ENCODE results near the gene TRABD2B.

TRABD2B gene

DNA sequence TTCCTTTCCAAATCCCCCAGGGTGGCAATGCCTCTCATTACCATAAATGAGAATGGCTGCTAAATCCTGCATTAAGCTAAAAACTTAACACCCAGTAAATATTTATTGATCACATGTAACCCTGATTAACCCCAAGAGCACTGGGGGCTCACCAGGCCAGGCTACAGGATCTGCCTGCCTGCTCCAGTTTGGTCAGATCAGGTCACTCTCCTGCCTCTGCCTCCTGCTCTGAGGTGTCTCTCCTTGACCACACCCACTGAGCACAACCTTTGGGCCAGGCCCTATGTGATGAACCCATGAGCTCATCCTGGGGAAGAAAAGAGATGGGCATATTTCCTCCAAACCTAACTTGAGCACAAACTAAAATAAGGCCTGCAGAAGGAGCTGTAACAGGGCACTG is 93.5 kb downstream of the TRABD2B start:
- DNase-seq: no peak

- no peak for DNase-seq
Measured at GRCh38 chr1:47901001-47901575, 96.1 kb downstream of the TRABD2B start.

- no peak for DNase-seq
Measured at GRCh38 chr1:47898133-47898845, 98.9 kb downstream of the TRABD2B start.

GRCh38 chr1:47895279-47896125 is 101.7 kb downstream of the TRABD2B start:
- no peak for DNase-seq

GRCh38 chr1:47894410-47895278 is 102.5 kb downstream of the TRABD2B start:
- DNase-seq: no peak

- no peak for DNase-seq
Measured at GRCh38 chr1:47893412-47893811, 103.8 kb downstream of the TRABD2B start.

DNA sequence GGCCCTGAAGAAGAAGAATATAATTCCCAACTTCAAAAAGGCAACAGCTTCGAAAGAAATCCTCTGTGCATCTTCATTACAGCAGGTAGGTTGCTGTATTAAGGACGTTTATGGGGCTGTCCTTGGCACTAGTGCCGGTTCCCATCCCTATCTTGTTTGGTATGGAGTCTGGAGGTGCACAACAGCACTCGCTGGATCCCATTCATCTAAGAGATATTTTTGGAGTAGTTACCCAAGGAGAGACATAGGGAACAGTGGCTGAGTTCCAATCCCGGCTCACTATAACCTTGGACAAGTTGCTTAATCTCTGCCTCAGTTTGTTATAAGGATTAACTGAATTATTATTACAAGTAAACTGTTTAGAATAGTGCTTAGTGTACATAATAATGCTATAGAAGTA is 106.4 kb downstream of the TRABD2B start:
- DNase-seq: no peak

DNA sequence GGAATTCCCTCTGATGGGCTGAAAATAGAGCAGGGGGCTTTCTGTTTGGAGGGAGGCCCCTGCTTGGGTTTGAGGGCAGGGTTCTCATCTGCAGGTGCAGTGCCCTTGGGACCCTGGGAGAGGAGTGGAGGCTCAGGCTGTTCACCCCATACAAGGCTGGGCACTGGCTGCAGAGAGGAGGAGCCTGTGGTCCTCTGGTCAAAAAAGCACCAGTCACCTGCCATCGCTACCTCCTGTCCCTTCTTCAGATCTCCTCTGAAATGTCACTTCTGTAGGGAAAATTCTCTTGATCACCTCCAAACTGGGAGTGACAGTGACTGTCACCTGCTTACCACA is 108.9 kb downstream of the TRABD2B start:
- DNase-seq: no peak

GRCh38 chr1:47887475-47888293 is 109.5 kb downstream of the TRABD2B start:
- DNase-seq: no peak

DNA sequence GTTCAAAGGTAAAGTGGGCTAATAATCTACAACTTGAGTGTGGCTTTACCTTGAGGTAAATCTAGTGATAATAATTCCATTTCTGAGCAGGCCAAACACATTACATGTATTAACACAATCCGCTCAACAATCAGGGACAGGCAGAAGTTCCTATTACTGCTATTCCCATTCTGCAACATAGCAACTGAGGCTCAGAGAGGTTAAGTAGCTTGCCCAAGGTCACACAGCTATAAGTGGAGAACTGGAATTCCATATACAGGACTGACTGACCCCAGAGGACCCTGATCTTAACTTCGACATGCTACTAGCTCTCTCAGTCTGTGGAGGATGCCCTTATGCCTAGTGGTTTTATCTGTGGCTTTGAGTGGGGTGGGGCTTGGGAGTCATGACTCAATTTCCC is 110.1 kb downstream of the TRABD2B start:
- DNase-seq: no peak

DNA sequence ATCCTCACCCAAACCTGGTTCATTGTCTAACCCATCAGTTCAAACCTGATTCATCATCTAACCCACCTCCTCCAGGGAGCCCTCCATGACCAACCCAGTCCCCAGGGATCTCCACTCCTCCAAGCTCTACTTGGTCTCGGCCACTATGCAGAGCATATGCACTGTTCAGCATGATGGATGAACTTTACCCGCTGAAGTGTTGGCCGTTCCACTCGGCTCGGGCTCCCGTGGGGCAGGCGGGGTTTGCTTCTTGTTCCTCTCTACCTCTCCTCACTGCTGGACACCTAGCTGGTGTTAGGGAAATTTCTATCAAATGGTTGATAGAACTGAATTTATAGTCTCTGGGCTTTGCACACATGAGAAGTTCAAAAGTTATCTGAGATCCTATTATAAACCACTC is 111.0 kb downstream of the TRABD2B start:
- no peak for DNase-seq

DNA sequence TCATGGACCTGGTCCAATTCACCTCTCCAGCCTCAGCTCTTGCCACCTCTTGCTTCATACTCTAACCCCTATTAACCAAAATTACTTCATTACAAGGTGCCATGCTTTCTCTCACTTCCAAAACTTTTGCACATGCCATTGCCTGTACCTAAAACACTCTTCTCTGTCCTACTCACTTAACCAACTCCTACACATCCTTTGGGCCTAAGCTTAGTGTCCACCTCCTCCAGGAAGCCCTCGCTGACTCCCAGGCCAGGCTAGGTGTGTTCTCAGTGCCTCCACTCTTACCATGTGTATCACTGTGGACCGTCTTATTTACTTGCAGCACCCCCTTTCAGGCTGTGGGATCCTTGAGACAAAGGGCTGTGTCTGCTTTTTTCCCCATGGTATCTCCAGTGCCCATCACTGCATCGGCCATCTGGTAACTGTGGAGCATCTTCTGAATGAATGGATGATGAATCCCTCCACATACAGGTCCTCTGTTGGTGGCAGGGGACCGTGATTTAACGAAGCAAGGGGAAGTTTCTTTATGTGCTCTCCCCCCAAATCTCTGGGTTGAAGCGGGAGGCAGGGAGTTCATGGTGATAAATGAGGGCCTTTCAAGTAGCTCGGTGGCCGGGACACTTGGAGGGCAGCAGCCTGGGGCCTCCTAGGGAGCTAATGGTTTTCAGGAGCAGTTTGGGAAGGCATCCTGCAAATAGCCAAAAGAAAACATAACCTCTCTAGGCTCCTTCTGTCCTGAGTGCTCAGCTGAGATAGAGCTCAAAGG is 111.9 kb downstream of the TRABD2B start:
- DNase-seq: no peak

DNA sequence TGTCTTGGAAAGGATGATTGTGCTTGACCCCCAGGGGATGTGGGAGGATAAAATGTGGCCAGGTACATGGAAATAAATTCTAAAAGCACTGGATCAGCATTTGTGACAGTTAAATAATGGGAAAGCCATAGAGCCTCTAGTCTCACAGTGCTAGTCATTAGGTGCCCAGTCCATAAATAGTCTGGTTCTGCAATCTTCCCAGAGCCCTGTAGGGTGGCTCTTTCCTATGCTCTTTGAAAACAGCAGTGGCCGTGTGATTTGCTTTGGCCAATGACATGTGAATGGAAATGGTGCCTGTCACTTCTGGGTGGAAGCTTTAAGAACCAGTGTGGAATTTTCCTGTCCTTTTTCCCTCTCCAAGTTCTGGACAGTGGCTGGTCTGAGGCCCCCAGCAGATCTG is 113.2 kb downstream of the TRABD2B start:
- no peak for DNase-seq

GRCh38 chr1:47881505-47882442 is 115.4 kb downstream of the TRABD2B start:
- DNase-seq: no peak

GRCh38 chr1:47876587-47876963 is 120.6 kb downstream of the TRABD2B start:
- DNase-seq: no peak

- no peak for DNase-seq
Measured at GRCh38 chr1:47875831-47876586, 121.2 kb downstream of the TRABD2B start.

DNA sequence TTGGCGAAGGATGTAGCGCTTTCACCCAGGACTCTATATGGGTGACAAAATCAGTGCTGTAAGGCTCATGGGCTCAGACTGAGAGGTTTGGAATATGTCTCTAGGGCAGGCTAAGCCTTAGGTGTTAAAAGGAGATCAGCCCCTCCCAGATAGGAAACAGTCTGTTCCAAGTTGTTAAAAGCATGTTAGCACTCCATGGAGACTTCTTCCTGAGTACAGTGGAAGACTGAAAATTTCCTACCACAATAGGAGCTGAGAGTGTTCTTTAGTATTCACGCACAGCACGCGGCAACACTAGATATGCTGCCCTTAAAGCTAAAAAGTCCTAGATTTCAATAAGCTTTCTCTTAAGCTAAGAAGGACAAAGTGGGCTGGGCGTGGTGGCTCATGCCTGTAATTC is 122.1 kb downstream of the TRABD2B start:
- no peak for DNase-seq

GRCh38 chr1:47873337-47873736 is 123.8 kb downstream of the TRABD2B start:
- DNase-seq: no peak

DNA sequence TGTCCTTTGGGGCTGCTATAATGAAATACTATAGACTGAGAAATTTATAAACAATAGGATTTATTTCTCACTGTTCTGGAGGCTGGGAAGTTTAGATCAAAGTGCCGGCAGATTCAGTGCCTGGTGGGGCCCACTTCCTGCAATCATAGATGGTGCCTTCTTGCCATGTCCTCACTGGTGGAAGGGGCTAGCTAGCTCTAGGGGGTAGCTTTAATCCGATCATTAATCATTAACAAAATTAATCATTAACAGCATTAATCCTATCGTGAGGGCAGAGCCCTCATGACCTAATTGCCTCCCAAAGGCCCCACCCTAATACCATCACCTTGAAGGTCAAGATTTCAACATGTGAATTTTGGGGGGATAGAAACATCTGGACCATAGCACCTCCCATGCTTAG is 124.3 kb downstream of the TRABD2B start:
- DNase-seq: no peak

All from activated CD4-positive, alpha-beta T cell treated with anti-CD3 and anti-CD28 coated beads for 48 hours (primary cell).